UCSD-AML1 (cell line): ENCODE data around the gene ZCCHC7.
A peak's percentile ranks its signal among the peaks of the same experiment; 100 is the strongest.

Experiments used
- DNase-seq: peaks from one replicate; lab custom pipeline; 2025; ENCODE audit not compliant: unreplicated experiment; lab: John Stamatoyannopoulos, UW

Gene ZCCHC7

DNA sequence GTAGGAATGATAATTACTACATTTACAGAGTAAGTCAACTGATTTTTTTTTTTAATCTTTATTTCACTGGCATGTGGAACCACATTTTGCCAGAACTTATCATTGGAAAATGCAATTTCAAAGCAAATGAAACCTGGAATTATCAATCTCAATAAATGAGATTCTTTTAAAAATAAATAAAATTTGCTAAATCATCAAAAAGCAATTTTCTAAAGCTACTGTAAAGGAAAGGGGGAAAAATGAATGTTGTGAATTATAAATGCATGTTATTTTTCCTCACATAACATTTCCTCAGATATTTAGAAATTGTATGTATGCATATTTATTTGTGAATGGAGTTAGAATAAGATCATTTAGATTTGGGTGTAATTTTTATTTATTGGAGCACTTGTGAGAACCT lies 212.2 kb downstream of the ZCCHC7 start:
- no peak for DNase-seq

DNA sequence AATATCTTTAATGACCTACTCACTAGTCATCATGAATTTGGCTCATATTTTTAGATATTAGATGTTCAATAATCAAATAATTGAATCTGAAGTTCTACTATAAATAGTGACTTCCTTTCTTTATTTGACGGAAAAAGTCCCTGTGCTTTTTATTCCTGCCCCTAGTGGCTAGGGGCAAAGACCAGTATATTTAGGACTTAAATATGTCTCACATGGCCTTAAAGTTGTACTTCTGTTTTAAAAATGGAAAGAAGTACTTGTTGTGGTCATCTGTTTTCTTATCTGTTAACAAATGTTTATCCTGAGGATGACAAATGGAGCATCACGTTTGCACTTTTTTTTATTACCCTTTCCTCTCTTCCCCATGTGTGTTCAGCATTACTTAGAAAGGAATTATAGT lies 212.9 kb downstream of the ZCCHC7 start:
- DNase-seq, result no peak

DNA sequence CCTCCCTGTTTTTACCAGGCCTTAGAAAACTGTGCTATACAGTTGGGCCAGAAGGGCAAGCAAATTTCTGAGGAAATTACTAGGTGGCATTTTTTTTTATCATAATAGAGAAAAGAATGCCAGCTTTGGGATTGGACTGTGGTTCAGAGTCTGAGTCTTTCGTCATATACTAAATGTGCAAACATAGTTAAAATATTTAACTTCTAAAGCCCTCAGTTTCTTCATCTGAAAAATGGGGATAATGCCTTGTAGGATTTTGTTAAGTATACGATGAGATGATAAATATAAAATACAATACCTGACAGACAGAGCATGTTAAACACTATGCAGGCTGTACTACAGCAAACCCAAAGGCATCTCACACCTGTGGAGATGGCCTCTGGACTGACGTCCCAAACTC lies 214.9 kb downstream of the ZCCHC7 start:
- DNase-seq, result no peak

DNA sequence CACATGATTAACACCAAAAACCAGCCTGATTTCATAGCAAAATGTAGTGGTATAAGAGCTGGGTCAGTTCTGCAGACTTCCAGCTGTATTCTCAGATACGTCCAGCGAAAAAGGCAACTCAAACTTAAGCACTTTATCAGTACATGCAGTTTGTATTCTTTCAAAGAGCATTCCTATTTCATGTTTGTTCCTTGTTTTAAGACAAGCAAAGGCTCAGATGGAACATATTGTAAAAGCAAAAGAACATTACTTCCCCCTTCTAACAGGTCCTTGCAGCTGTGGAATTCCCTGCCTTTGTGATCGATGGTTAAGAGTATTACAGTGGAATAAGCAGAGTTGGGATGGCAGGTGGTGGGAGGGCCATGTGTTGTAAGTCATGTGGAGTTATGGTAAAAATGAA lies 215.8 kb downstream of the ZCCHC7 start:
- no peak for DNase-seq

DNA sequence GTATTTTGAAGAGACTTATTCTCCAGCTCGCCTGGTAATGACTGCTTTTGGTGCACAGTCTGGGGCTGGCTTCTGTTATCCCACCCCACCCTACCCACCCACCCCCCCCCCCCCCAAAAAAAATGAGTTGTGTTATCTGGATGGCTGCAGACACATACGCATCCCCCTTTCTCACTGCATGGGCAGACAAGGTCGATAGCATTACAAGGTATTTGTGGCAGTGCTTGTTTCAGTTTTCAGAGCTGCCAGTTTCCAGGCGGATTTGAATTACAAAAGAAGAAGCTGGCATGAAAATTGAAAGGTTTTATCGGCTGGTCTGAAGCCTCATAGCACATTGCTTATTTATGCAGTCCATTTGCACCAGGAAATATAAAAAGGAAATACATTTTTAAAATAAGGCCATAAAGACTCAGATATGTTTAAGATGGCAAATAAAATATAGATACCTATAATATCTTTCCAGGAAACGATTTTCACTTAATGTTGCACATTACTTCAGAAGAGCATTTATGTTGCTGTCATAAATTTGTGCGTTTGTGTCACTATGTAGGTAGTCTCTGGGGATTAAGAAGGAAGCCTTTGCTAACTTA lies 217.0 kb downstream of the ZCCHC7 start:
- no peak for DNase-seq

DNA sequence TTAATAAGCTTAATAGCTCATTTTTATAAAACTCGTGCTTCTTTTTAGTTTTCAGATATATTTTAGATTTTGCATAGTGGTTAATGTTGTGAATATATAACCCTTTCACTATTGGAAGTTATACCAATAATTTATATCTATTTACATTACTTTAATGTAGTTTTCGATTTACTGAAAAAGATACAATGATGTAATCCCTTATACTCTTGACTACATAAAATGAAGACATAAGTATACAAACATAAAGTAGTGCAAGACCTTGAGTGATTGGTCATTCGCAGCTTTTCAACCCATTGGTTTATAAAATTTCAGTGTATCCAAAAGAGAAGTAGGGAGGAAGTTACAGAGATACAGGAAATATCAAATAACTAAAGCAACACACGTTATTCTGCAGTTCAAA lies 217.8 kb downstream of the ZCCHC7 start:
- no peak for DNase-seq

DNA sequence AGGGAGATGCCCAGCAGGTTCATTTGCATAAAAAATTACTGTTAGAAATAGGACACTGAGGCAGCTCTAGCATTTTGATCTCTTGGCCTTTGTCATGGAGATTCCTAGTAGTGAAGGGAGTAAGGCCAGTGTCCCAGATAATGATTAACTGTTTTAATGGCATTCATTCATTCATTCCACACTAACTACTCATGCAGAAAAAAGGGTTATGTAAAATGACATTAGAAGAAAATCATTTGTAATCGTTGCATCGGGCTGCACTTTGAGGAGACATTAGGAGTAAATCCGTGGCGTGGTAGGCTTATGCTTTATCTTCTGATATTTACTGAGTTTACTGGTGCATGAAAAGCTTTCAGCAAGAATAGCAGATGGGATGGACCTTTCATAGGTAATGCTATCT lies 219.5 kb downstream of the ZCCHC7 start:
- no peak for DNase-seq

DNA sequence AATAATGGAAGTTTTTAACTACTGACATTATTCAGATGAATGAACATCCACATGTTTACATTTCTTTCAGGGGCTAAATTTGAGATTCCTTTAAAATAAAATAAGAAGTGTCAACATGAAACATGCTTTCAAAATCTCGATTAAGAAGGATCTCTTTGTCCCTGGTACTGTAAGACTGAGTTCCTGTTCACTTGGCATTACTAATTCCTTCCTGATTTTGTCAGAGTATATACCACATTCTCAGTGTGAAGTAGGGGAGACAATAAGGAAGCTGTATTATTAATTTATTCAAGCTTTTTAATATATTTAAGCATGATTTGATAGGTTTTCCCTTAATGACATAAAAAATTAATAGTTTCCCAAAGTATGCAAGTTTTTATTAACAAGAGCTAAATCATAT lies 220.6 kb downstream of the ZCCHC7 start:
- DNase-seq, result no peak

DNA sequence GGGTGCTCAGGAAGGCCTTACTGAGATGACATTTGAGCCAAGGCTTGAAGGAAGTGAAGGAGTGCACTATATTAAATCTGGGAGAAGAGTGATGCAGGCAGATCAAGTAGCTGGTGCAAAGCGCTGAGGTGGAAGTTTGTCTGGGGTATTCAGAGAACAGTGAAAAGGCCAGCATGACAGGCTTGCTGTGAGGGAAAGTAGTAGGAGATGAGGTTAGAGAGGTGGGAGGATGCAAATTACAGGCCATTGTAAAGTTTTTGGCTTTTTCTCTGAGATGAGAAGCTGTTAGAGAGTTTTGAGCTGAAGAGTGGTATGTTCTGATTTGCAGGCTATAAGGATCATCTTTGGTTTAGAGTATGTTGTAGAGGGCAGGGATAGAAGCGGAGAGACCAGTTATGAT lies 221.3 kb downstream of the ZCCHC7 start:
- no peak for DNase-seq

DNA sequence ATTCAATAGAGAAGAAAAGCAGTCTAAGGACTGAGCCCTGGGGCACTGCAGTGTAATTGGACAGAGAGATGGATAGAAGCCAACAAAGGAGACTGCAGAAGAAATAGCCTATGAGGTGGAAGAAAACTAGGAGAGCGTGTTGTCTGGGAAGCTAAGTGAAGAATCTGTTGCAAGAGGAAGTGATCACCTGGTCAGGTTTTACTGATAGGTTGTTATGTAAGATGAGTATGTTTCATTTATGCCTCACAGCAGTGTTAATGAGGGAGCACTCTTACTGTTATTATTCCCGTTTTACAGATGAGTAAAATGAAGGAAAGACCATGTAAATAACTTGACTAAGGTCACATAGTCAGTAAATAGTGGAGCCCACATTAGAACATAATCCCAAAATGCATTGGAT lies 222.1 kb downstream of the ZCCHC7 start:
- DNase-seq, result no peak

DNA sequence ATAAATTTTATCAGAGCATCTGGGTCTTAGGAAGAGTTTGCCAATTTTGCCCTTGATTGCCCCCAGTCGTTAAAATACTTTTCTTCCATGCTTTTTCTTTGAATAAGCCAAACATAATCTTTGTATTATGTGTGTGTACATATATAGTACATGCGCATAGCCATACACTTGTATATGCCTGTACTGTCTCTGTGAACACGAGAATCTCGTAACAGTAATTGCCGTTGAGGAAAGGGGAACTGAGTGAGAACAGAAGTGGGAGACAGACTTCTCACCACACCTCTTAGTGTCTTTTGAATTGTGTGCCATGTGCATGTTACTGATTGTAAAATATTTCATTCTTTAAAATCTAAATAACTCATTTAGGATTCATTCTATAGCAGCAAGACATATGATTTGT lies 222.5 kb downstream of the ZCCHC7 start:
- no peak for DNase-seq

DNA sequence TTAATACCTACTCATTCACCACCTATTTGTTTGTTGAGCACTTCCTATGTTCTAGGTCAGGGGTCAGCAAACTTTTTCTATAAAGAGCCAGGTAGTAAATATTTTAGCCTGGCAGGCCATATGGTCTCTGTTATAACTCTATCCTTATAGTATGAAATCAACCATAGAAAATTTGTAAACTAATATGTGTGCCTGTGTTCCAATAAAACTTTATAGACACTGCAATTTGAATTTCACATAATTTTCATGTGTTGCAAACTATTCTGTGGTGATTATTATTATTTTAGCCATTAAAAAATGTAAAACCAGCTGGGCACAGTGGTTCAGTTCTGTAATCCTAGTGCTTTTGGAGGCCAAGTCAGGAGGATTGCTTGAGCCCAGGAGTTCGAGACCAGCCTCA lies 223.3 kb downstream of the ZCCHC7 start:
- DNase-seq, result no peak

DNA sequence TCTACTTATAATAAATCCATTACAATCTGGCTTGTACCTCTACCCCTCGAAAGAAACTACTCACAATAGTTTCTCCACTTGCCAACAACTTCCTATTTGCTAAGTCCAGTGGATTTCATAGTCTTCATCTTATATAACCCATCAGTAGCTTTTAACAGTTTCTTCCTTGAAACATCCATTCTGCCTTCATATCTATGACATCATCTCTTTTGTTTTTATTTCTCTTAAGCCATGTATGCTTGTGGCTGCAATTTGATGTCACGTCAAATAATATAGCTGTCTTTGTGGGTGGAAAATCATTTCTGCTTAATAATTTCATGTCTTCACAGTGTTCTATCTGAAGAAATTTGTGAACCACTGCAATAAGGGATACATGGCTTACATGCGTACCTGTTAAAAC lies 224.7 kb downstream of the ZCCHC7 start:
- DNase-seq, result no peak

DNA sequence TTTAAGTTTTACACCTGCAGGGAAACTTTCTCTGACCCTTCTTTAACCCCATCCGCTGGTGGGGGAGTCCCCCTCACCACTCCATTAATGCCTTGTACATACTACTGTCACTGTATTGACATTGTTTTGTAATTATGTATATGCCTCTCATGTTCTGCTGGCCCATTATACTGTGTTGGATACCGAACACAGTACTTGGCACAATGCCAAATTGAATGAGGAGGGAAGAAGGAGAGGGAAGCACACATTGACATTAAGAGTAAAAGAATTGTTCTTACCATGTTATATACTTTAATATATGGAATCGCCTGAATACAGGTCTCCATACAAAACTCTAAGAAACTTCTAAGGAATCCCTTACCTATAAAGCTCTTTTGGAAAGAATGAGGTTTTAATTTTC lies 228.5 kb downstream of the ZCCHC7 start:
- no peak for DNase-seq

DNA sequence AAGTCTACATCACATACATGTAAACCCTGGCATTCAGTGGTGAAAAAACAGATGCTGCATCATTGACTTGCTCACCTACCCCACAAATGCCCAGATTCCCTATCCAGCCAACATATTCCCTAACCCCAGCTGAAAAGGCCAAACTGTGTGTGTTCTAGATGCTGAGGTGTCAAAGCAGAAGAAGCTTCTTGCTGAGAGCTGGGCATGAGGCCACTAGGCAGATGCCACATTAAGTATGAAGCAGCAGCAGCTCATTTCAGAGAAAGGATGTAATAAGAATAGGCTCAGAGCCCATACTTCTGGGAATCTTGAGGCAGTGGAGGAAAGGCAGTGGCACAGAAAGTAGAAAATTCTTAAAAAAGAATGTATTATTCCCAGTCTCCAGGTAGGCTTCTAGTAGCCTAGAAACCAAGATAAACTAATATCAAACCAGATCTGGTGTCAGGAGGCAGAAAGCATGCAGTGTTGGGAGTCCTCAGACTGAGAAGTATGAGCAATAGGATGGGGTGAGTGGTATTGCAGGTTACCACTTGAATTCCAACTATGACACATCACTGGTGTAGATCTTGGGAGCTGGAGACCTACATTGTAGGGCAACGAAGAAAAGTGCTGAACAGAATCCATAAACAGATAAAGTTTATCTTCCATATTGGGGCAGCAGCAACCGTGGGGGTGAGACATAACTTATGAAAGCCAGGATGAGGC lies 230.3 kb downstream of the ZCCHC7 start:
- no peak for DNase-seq

DNA sequence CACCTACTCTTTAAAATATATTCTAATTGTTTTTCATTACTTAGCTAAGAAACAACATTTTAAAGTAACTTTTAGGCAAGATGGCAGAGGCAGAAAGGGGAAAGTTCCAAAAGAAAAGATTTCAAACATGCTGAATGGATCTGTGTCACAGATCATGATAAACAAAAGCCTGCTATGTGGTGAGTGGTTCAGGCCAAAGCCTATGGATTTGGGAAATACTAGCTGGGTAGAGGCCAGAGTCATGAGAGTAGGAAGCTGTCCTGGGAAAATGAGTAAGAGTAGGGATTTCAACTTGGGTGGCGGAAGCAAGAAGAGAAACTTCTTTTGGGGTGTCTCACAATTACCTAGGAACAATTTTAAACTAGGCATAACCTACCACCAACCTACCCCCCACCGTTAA lies 233.4 kb downstream of the ZCCHC7 start:
- no peak for DNase-seq

DNA sequence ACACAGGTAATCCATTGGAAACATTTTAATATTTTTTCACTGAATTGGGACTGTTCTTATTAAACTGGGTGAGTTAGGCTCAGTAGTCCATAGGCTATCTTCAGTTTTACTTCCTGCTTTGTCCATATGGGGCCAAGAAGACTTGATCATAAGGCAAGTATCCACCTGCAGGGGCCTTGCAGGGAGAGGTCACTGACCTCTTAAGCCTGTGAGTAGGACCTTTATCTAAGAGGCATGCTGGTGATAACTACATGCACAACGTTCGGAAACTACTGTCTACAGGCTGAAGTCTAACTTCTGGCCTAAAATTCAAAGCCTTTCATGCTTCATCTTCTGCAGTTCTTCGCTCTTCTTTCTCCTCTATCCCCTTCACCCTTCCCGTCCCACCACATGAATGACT lies 242.1 kb downstream of the ZCCHC7 start:
- DNase-seq, result no peak

DNA sequence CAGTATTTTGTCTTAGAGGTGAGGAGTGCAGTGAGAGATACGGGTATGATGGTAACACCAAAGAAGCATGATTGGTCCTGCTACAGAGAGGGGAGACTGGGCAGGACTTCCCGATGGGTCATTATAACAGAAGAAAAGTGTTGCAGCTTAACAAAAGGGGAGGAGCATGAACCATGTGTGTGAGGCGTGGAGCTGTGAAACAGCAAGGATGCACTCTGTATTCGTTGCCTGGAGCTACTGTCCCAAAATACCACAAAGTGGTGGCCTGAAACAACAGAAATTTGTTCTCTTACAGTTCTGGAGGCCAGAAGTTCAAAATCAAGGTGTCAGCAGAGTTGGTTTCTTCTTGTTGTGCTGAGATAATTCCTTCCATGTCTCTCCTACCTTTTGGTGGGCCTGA lies 242.8 kb downstream of the ZCCHC7 start:
- no peak for DNase-seq

DNA sequence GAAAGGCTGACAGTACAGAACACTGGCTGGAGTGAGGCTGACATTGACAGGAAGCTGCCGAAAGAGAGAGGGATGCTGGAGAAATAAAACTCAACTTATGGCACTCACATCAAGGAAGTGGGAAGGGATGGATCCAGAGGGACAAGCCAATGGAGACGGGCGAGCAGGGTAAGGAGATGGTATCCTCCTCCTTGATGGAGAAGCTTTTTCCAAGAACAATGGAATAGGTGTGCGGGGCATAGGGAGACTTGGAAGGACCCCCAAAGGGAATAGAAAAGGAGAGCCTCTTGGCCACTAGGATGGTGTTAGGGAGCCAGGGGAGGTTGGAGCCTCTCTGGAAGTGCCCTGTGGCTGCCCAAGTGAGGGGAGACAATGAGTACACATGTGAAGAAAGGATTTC lies 243.8 kb downstream of the ZCCHC7 start:
- no peak for DNase-seq

DNA sequence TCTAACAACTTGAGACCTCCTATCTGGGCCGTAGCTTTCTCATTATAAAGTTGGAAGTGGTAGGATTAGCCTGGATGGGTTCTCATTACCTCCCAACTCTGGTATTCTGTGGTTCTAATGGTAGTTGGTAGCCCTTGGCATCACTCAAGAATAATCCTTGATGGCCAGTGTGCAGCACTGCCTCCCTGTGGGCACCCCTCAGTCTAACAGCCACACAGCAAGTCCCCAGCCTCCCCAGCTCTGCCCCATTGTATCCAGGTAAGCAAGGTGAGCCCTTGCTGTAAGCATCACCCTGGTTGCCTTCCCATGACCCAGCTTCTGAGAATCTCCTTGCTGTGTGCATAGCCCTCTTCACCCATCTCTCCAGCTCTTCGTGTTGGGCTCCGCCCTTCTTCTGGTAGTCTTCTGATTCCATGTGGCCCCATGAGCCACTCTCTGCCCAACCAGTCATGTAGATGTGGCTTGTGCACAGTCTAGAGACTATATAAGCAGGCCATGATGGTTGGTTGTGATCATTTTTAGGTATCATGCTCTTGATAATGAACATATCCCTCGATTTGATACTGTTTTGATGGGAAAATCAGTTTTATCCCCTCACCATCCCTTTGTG lies 244.5 kb downstream of the ZCCHC7 start:
- peak; percentile 23 for DNase-seq

DNA sequence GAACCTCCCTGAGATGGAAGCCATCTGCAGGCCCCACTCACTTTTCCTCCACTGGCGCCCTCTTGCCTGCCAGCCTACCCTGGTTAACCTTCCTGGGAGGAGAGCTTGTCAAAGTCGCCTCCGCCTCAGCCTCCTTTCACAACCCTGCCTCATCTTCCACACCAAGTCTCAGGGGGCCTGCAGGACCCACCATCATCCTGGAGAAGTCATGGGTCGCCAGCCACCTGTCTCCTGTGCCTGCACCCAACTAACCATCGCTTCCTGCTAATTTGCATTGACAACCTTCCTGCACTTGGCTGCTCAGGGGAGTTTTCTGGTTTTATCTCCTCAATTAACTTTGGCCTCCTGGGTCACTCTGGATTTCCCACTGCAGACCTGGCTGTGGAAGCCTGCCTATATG lies 249.3 kb downstream of the ZCCHC7 start:
- DNase-seq, result no peak

DNA sequence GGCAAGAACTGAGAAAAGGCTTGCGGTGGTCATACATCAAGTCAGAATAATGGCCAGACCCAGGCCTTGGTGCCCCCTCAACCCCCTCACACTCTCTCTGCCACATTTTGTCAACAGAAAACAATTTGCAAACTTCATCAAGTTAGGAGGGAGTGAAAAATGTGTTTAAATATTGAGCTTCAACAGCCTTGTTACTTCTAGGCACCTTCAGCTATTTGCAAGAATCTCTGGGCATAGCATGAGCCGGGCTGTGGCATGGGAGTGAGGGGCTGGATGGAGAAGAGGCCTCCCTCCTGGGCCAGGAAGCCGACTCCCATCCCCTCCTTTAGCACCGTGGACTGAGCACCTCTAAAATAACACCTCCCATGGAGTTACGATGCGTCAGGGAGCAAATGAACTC lies 249.9 kb downstream of the ZCCHC7 start:
- DNase-seq, result no peak
